Measurements from ENCODE around the gene PLTP. TPM values are rescaled to one million over a fixed set of nuclear protein-coding genes. Genes with fewer than 3 reads are reported as not detected.

Gene PLTP
- total RNA-seq, 2 donors from 2014 or later: 92.1 to 123 TPM

DNA sequence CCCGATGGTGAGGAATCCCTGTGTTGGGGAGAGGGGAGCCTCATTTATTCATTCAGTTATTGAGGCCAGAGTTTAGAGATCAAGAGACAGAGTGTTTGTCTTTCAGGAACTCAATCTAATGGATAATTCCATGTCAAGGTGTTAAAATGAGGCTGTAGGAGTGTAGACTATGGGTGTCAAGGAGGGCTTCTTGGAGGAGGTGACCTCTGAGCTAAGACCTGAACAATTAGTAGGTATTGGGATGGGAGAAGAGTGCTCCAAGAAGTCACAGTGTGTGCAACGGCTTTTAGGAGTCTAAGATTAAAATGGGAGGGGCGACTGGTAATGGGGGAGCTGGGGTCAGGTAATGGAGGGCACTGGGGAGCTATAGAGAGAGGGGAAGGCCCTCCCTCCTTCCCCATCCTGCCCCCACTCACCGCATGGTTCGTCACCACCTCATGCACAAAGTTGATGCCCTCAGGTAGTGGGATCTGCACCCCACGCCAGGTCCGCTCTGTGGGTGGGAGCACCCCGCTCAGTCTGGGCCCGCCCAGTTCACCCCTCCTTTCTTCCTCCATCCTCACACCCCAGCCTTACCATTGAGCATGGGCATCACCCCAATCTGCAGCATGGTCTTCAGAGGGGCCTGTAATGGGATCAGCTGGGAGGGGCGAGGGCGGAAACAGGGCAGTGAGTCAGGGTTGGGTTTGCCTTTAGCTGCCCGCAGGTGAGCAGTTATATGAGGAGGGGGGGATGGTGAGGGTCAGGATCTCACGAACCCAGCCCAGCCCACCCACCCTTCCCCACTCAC is 12.7 kb downstream of the PLTP start:
- Mint-ChIP-seq H3K4me3 (no peak overlapping the region), H3K27ac (no peak overlapping the region), H3K27me3 (ENCODE audit: insufficient read depth) (no peaks in the 10 kb centered on the region), H3K36me3 (ENCODE audit: low read depth) (peaks cover 51% of the 10 kb centered on the region), H3K4me1 (no peaks in the 10 kb centered on the region), H3K9me3 (no peaks in the 10 kb centered on the region)
- H3K4me3 ChIP-seq (ENCODE audit: low read length): no peak overlapping the region
- H3K9me3 ChIP-seq (ENCODE audit: control insufficient read depth, low read length): no peaks in the 10 kb centered on the region
- H3K27me3 ChIP-seq (ENCODE audit: control insufficient read depth, insufficient read depth, low read length, poor library complexity, severe bottlenecking): no peaks in the 10 kb centered on the region
- no peaks in the 10 kb centered on the region for H3K4me1 ChIP-seq (ENCODE audit: control insufficient read depth, insufficient read depth, low read length)
- peaks cover 66% of the 10 kb centered on the region for H3K36me3 ChIP-seq (ENCODE audit: control insufficient read depth, insufficient read depth, low read length)
- TF ChIP-seq, protein P1, sequence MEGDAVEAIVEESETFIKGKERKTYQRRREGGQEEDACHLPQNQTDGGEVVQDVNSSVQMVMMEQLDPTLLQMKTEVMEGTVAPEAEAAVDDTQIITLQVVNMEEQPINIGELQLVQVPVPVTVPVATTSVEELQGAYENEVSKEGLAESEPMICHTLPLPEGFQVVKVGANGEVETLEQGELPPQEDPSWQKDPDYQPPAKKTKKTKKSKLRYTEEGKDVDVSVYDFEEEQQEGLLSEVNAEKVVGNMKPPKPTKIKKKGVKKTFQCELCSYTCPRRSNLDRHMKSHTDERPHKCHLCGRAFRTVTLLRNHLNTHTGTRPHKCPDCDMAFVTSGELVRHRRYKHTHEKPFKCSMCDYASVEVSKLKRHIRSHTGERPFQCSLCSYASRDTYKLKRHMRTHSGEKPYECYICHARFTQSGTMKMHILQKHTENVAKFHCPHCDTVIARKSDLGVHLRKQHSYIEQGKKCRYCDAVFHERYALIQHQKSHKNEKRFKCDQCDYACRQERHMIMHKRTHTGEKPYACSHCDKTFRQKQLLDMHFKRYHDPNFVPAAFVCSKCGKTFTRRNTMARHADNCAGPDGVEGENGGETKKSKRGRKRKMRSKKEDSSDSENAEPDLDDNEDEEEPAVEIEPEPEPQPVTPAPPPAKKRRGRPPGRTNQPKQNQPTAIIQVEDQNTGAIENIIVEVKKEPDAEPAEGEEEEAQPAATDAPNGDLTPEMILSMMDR (conservative IDR thresholded peaks at IDR 0.05): no peak
- H3K9ac ChIP-seq (ENCODE audit: extremely low read depth, low read length, poor library complexity, severe bottlenecking): no peak overlapping the region
- DNase-seq: no peak
- WGBS, 2 experiments (ENCODE audit: insufficient coverage in 1 of 2, insufficient read length in 1 of 2): 84 to 94% methylated on average over 5 to 12 of the region's 13 CpGs
- H3K27ac ChIP-seq (ENCODE audit: low read depth, low read length): no peak overlapping the region

DNA sequence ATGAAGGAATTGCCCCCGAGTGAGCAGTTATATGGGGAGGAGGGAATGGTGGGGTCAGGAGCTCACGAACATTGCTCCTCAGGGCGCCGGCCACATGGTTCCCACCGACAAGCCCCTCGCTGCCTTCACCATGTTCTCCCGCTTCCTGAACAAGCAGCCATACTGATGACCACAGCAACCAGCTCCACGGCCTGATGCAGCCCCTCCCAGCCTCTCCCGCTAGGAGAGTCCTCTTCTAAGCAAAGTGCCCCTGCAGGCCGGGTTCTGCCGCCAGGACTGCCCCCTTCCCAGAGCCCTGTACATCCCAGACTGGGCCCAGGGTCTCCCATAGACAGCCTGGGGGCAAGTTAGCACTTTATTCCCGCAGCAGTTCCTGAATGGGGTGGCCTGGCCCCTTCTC is 13.7 kb downstream of the PLTP start:
- TF ChIP-seq, protein P1 (conservative IDR thresholded peaks at IDR 0.05): no peak
- 90 to 100% methylated on average over 5 to 12 of the region's 12 CpGs for WGBS, 2 experiments (ENCODE audit: insufficient coverage in 1 of 2, insufficient read length in 1 of 2)
- no peak overlapping the region for H3K9ac ChIP-seq (ENCODE audit: extremely low read depth, low read length, poor library complexity, severe bottlenecking)
- H3K36me3 ChIP-seq (ENCODE audit: control insufficient read depth, insufficient read depth, low read length): peaks cover 66% of the 10 kb centered on the region
- no peak overlapping the region for H3K4me3 Mint-ChIP-seq
- H3K9me3 Mint-ChIP-seq: no peaks in the 10 kb centered on the region
- peaks cover 48% of the 10 kb centered on the region for H3K36me3 Mint-ChIP-seq (ENCODE audit: low read depth)
- H3K4me3 ChIP-seq (ENCODE audit: low read length): no peak overlapping the region
- H3K4me1 ChIP-seq (ENCODE audit: control insufficient read depth, insufficient read depth, low read length): no peaks in the 10 kb centered on the region
- H3K4me1 Mint-ChIP-seq: no peaks in the 10 kb centered on the region
- DNase-seq: no peak
- H3K9me3 ChIP-seq (ENCODE audit: control insufficient read depth, low read length): no peaks in the 10 kb centered on the region
- no peak overlapping the region for H3K27ac Mint-ChIP-seq
- no peaks in the 10 kb centered on the region for H3K27me3 ChIP-seq (ENCODE audit: control insufficient read depth, insufficient read depth, low read length, poor library complexity, severe bottlenecking)
- no peak overlapping the region for H3K27ac ChIP-seq (ENCODE audit: low read depth, low read length)
- H3K27me3 Mint-ChIP-seq (ENCODE audit: insufficient read depth): no peaks in the 10 kb centered on the region

DNA sequence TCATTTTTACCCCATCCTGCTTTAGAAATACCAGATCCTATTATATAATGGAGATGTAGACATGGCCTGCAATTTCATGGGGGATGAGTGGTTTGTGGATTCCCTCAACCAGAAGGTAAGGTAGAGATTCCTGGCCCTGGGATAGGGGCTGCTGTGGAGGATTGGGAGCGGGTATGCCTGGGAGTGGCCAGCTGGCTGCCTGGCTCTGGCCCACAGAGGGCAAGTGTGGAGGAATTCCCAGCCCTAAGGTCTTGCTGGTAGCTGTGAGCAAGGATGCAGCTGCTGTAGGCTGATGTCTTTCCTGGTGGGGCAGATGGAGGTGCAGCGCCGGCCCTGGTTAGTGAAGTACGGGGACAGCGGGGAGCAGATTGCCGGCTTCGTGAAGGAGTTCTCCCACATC is 14.3 kb downstream of the PLTP start:
- no peak overlapping the region for H3K27ac ChIP-seq (ENCODE audit: low read depth, low read length)
- H3K4me1 ChIP-seq (ENCODE audit: control insufficient read depth, insufficient read depth, low read length): no peaks in the 10 kb centered on the region
- H3K36me3 Mint-ChIP-seq (ENCODE audit: low read depth): peaks cover 47% of the 10 kb centered on the region
- H3K4me3 ChIP-seq (ENCODE audit: low read length): no peak overlapping the region
- WGBS, 2 experiments (ENCODE audit: insufficient coverage in 1 of 2, insufficient read length in 1 of 2): 94 to 98% methylated on average over 6 to 7 of the region's 7 CpGs
- no peak overlapping the region for H3K9ac ChIP-seq (ENCODE audit: extremely low read depth, low read length, poor library complexity, severe bottlenecking)
- no peaks in the 10 kb centered on the region for H3K27me3 ChIP-seq (ENCODE audit: control insufficient read depth, insufficient read depth, low read length, poor library complexity, severe bottlenecking)
- H3K27ac Mint-ChIP-seq: no peak overlapping the region
- H3K9me3 ChIP-seq (ENCODE audit: control insufficient read depth, low read length): no peaks in the 10 kb centered on the region
- no peaks in the 10 kb centered on the region for H3K9me3 Mint-ChIP-seq
- no peaks in the 10 kb centered on the region for H3K27me3 Mint-ChIP-seq (ENCODE audit: insufficient read depth)
- no peaks in the 10 kb centered on the region for H3K4me1 Mint-ChIP-seq
- H3K36me3 ChIP-seq (ENCODE audit: control insufficient read depth, insufficient read depth, low read length): peaks cover 66% of the 10 kb centered on the region
- no peak overlapping the region for H3K4me3 Mint-ChIP-seq
- TF ChIP-seq, protein P1 (conservative IDR thresholded peaks at IDR 0.05): no peak
- no peak for DNase-seq
